ENCODE results near the gene FLII. TPM values are rescaled to one million over a fixed set of nuclear protein-coding genes. Genes with fewer than 3 reads are reported as not detected.

The FLII gene
- total RNA-seq, 1 donor from 2014 or later = 355 TPM

DNA sequence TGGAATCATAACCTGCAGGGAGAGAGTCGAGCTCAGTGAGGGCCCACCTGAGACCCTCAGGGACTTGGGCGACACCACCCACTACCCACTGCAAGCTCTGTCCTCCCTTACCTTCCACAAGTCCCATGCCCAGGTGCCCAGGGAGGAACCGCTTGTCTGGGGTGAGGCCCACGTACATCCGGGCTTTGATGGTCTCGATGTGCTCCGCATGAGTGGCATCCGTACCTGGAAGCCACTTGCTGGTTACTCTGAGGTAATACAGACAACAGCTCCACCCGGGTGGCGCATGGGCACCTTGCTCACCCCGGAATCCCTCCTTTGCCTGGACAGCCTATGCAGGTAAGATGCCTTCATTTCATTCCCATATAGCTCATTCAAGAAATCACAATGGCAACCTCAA, 26.8 kb upstream of the FLII start:
- no peak overlapping the region for H3K4me3 Mint-ChIP-seq (ENCODE audit: unreplicated experiment)
- no peaks in the 10 kb centered on the region for H3K4me1 Mint-ChIP-seq (ENCODE audit: unreplicated experiment)
- H3K27me3 Mint-ChIP-seq (ENCODE audit: unreplicated experiment) = no peaks in the 10 kb centered on the region
- H3K36me3 Mint-ChIP-seq (ENCODE audit: low read depth, unreplicated experiment) = peaks cover 40% of the 10 kb centered on the region
- no peak overlapping the region for H3K27ac Mint-ChIP-seq (ENCODE audit: unreplicated experiment)
- no peak for TF ChIP-seq CTCF (IDR thresholded peaks at IDR 0.05; ENCODE audit: unreplicated experiment)
- H3K9me3 Mint-ChIP-seq (ENCODE audit: unreplicated experiment) = no peaks in the 10 kb centered on the region
- DNase-seq (ENCODE audit: low spot score) = no peak

DNA sequence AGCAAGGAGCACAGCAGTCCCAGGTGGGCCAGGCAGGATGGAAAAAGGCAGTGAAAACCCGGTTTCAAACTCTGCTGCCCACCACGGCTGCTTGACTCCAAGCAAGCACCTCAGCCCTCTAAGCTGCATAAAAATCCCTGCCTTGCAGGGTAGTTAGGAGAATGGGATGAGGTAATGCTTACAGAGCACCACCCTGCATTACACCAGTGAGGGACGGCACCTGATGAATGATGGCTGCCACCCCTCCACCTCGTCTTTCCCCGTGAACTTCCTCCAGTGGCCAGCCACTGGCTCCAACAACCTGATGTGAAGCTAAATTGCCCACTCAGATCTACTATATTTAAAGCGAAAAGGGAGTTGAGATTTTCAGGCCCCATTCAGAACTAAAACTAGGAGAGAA, 23.2 kb upstream of the FLII start:
- Mint-ChIP-seq H3K9me3 (ENCODE audit: unreplicated experiment) (no peaks in the 10 kb centered on the region), H3K36me3 (ENCODE audit: low read depth, unreplicated experiment) (peaks cover 34% of the 10 kb centered on the region), H3K4me3 (ENCODE audit: unreplicated experiment) (peak overlapping the region; percentile 56), H3K27ac (ENCODE audit: unreplicated experiment) (no peak overlapping the region), H3K27me3 (ENCODE audit: unreplicated experiment) (no peaks in the 10 kb centered on the region), H3K4me1 (ENCODE audit: unreplicated experiment) (no peaks in the 10 kb centered on the region)
- no peak for TF ChIP-seq CTCF (IDR thresholded peaks at IDR 0.05; ENCODE audit: unreplicated experiment)
- DNase-seq (ENCODE audit: low spot score) = no peak

GRCh38 chr17:18280766-18281371, 22.3 kb upstream of the FLII start:
- no peak for TF ChIP-seq CTCF (IDR thresholded peaks at IDR 0.05; ENCODE audit: unreplicated experiment)
- no peak for DNase-seq (ENCODE audit: low spot score)
- no peaks in the 10 kb centered on the region for H3K4me1 Mint-ChIP-seq (ENCODE audit: unreplicated experiment)

DNA sequence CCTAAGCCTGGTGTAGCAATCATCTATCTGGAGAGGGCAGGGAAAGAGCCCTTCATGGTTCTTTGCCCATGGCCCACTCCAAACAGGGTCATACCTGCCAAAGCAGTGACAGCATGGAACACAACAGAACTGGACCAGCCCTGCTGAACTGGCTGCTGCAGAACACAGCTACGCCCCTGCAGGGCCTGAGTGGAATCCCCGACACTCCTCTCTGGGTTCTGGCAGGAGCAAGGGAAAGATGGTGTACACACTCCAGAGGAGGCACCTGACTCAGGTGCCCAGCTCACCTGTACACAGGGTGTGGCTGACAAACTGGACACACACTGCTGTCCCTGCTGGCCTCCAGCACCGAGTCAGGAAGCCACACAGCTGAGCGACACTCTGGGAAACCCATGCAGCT, 21.7 kb upstream of the FLII start:
- DNase-seq (ENCODE audit: low spot score) = no peak
- Mint-ChIP-seq H3K4me3 (ENCODE audit: unreplicated experiment) (no peak overlapping the region), H3K27me3 (ENCODE audit: unreplicated experiment) (no peaks in the 10 kb centered on the region), H3K4me1 (ENCODE audit: unreplicated experiment) (no peaks in the 10 kb centered on the region), H3K27ac (ENCODE audit: unreplicated experiment) (no peak overlapping the region), H3K36me3 (ENCODE audit: low read depth, unreplicated experiment) (peaks cover 38% of the 10 kb centered on the region), H3K9me3 (ENCODE audit: unreplicated experiment) (no peaks in the 10 kb centered on the region)
- no peak for TF ChIP-seq CTCF (IDR thresholded peaks at IDR 0.05; ENCODE audit: unreplicated experiment)

More at GRCh38 chr17:18280766-18281371, 22.3 kb upstream of the FLII start:
- Mint-ChIP-seq H3K36me3 (ENCODE audit: low read depth, unreplicated experiment) (peaks cover 38% of the 10 kb centered on the region), H3K27ac (ENCODE audit: unreplicated experiment) (no peak overlapping the region), H3K4me3 (ENCODE audit: unreplicated experiment) (peak overlapping the region; percentile 62), H3K9me3 (ENCODE audit: unreplicated experiment) (no peaks in the 10 kb centered on the region), H3K27me3 (ENCODE audit: unreplicated experiment) (no peaks in the 10 kb centered on the region)

DNA sequence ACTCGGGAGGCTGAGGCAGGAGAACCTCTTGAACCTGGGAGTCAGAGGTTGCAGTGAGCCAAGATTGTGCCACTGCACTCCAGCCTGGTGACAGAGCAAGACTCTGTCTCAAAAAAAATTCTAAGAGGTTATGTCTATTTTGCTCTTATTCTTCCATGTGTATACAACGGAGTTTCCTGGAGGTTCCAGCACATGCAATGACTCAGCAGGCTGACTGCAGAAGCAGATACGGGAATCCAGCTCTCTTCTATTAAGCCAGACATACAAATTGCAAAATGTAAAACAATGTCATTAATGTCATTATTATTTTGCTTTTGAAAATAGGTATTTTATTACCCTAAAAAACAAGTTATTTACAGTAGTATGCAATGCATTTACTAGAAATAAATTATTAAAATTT, 20.3 kb upstream of the FLII start:
- no peak overlapping the region for H3K27ac Mint-ChIP-seq (ENCODE audit: unreplicated experiment)
- H3K9me3 Mint-ChIP-seq (ENCODE audit: unreplicated experiment) = no peaks in the 10 kb centered on the region
- H3K27me3 Mint-ChIP-seq (ENCODE audit: unreplicated experiment) = no peaks in the 10 kb centered on the region
- peaks cover 29% of the 10 kb centered on the region for H3K36me3 Mint-ChIP-seq (ENCODE audit: low read depth, unreplicated experiment)
- no peak overlapping the region for H3K4me3 Mint-ChIP-seq (ENCODE audit: unreplicated experiment)
- TF ChIP-seq CTCF (IDR thresholded peaks at IDR 0.05; ENCODE audit: unreplicated experiment) = no peak
- H3K4me1 Mint-ChIP-seq (ENCODE audit: unreplicated experiment) = no peaks in the 10 kb centered on the region
- no peak for DNase-seq (ENCODE audit: low spot score)

All from endothelial cell (in vitro differentiated cells).